Amniotic stem cell (primary cell): ENCODE data around the gene TRIP12.
A peak's percentile ranks its signal among the peaks of the same experiment; 100 is the strongest.
"Not testable (repeated sequence)": the region's sequence is repeated elsewhere in the genome, so short reads cannot be mapped to it uniquely, and the experiment has no call there.

Source experiments
- DNase-seq: peaks from one replicate; lab custom pipeline; 2025; lab: John Stamatoyannopoulos, UW

Gene TRIP12

GRCh38 chr2:229920011-229920641 is 1.7 kb downstream of the TRIP12 start:
- DNase-seq = no peak

- no peak for DNase-seq
Observed at GRCh38 chr2:229917793-229918192, 4.0 kb downstream of the TRIP12 start.

- DNase-seq = no peak
Observed at GRCh38 chr2:229914171-229914570, 7.6 kb downstream of the TRIP12 start.

GRCh38 chr2:229910832-229911412 is 10.9 kb downstream of the TRIP12 start:
- DNase-seq = no peak

GRCh38 chr2:229910147-229910831 is 11.5 kb downstream of the TRIP12 start:
- DNase-seq = no peak

- no peak for DNase-seq
Observed at GRCh38 chr2:229909090-229909489, 12.7 kb downstream of the TRIP12 start.

GRCh38 chr2:229905601-229906000 is 16.2 kb downstream of the TRIP12 start:
- no peak for DNase-seq

GRCh38 chr2:229903037-229903436 is 18.8 kb downstream of the TRIP12 start:
- DNase-seq = no peak

- peak; percentile 18 for DNase-seq
Observed at GRCh38 chr2:229901819-229902218, 20.0 kb downstream of the TRIP12 start.

- DNase-seq = not testable (repeated sequence)
Observed at GRCh38 chr2:229900514-229900913, 21.3 kb downstream of the TRIP12 start.

- no peak for DNase-seq
Observed at GRCh38 chr2:229900012-229900411, 21.8 kb downstream of the TRIP12 start.

GRCh38 chr2:229899604-229900003 is 22.2 kb downstream of the TRIP12 start:
- no peak for DNase-seq

GRCh38 chr2:229896857-229897256 is 25.0 kb downstream of the TRIP12 start:
- no peak for DNase-seq

GRCh38 chr2:229889023-229889422 is 32.8 kb downstream of the TRIP12 start:
- no peak for DNase-seq

- DNase-seq = no peak
Observed at GRCh38 chr2:229888031-229888430, 33.8 kb downstream of the TRIP12 start.

- DNase-seq = no peak
Observed at GRCh38 chr2:229887441-229887840, 34.4 kb downstream of the TRIP12 start.

GRCh38 chr2:229884775-229885699 is 36.8 kb downstream of the TRIP12 start:
- DNase-seq = no peak

- no peak for DNase-seq
Observed at GRCh38 chr2:229882583-229882982, 39.2 kb downstream of the TRIP12 start.

- DNase-seq = no peak
Observed at GRCh38 chr2:229880892-229881586, 40.8 kb downstream of the TRIP12 start.

GRCh38 chr2:229879191-229879950 is 42.4 kb downstream of the TRIP12 start:
- DNase-seq = no peak

- no peak for DNase-seq
Observed at GRCh38 chr2:229875549-229875948, 46.3 kb downstream of the TRIP12 start.
